ENCODE data around the gene OR5B17.

- TF ChIP-seq ZNF788 (CRISPR knock-in tag; IDR thresholded peaks at IDR 0.05; ENCODE audit: borderline replicate concordance) = no peak
- no peak for TF ChIP-seq EZH2 (conservative IDR thresholded peaks at IDR 0.05; ENCODE audit: low read depth, low read length)
- TF ChIP-seq SMARCC2 (IDR thresholded peaks at IDR 0.05) = no peak
- TF ChIP-seq, protein P1, sequence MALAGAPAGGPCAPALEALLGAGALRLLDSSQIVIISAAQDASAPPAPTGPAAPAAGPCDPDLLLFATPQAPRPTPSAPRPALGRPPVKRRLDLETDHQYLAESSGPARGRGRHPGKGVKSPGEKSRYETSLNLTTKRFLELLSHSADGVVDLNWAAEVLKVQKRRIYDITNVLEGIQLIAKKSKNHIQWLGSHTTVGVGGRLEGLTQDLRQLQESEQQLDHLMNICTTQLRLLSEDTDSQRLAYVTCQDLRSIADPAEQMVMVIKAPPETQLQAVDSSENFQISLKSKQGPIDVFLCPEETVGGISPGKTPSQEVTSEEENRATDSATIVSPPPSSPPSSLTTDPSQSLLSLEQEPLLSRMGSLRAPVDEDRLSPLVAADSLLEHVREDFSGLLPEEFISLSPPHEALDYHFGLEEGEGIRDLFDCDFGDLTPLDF (CRISPR knock-in tag; IDR thresholded peaks at IDR 0.05) = no peak
- no peak for TF ChIP-seq ZSCAN29 (CRISPR knock-in tag; conservative IDR thresholded peaks at IDR 0.05)
- no peak for TF ChIP-seq RAD51 (IDR thresholded peaks at IDR 0.05; ENCODE audit: borderline replicate concordance)
- TF ChIP-seq MXI1 (IDR thresholded peaks at IDR 0.05; ENCODE audit: borderline replicate concordance, low read depth, low read length) = no peak
- no peak for TF ChIP-seq CTCF (CRISPR knock-in tag; IDR thresholded peaks at IDR 0.05)
- TF ChIP-seq PHB2 (IDR thresholded peaks at IDR 0.05; ENCODE audit: partially characterized antibody) = no peak
Measured at GRCh38 chr11:58406774-58407173, 47.9 kb upstream of the OR5B17 start, which contains the start of gene OR5B3.

All from HepG2 (cell line).